Measurements from ENCODE around the gene UPK1A. TPM values are rescaled to one million over a fixed set of nuclear protein-coding genes. Genes with fewer than 3 reads are reported as not detected.
"Not testable (repeated sequence)": the region's sequence is repeated elsewhere in the genome, so short reads cannot be mapped to it uniquely, and the experiment has no call there.

The UPK1A gene
- total and polyA plus RNA-seq, 2 donors (not counting 3 experiments of a cell fraction or from before 2014, with no cell fraction given) = not detected

DNA sequence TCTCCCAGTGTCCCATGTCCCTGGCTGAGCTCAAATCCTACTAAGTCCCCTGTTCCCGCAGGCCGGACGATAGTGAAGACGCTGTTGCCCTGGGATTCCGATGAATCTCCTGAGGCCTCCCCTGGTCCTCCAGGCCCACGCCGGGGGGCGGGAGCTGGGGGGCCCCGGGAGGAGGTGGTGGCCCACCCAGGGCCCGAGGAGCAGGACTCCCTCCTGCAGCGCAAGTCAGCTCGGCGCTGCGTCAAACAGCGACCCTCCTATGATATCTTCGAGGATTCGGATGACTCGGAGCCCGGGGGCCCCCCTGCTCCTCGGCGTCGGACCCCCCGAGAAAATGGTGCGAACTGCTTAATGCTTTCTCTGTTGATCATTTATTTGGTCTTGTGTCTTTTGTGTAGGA lies 57.4 kb downstream of the UPK1A start:
- Histone ChIP-seq H4K20me1 (replicated peaks; ENCODE audit: control insufficient read depth, extremely low read depth, insufficient read depth, low read length) (no peaks in the 10 kb centered on the region), H3K27me3 (ENCODE audit: control insufficient read depth in 2 of 2, insufficient read depth in 2 of 2, low read length in 2 of 2) (no peaks in the 10 kb centered on the region), H3K4me1 (ENCODE audit: control insufficient read depth, extremely low read depth, insufficient read depth, low read length) (peaks cover 6% of the 10 kb centered on the region), H3K9ac (replicated peaks; ENCODE audit: extremely low read depth, insufficient read depth, low read length) (no peak overlapping the region), H3K4me3 (replicated peaks in 1 of 3; ENCODE audit: insufficient read depth in 1 of 3, low read depth in 1 of 3, low read length in 3 of 3) (no peak overlapping the region), H3K27ac (ENCODE audit: insufficient read depth, low read depth, low read length) (no peak overlapping the region), H3K9me3 (replicated peaks; ENCODE audit: control insufficient read depth, insufficient read depth, low read length) (no peaks in the 10 kb centered on the region), H3K79me2 (ENCODE audit: control insufficient read depth, insufficient read depth, low read length) (peaks cover 24% of the 10 kb centered on the region), H2AFZ (ENCODE audit: low read depth, low read length) (no peak overlapping the region), H3K4me2 (ENCODE audit: insufficient read depth, low read length) (no peak overlapping the region), H3K9me1 (replicated peaks; ENCODE audit: control insufficient read depth, extremely low read depth, insufficient read depth, low read length) (no peaks in the 10 kb centered on the region), H3K36me3 (ENCODE audit: control insufficient read depth in 2 of 2, extremely low read depth in 1 of 2, insufficient read depth in 2 of 2, low read length in 2 of 2) (peaks cover 26 to 69% of the 10 kb centered on the region in 2 experiments)
- intact Hi-C loops (cut with micrococcal nuclease) (no loop called here), dilution Hi-C loops (cut with MboI; ENCODE audit: extremely low pct_ligation_motif_present, low sequenced_read_pairs) (no loop called here)
- POLR2A ChIA-PET = no interaction called here
- no peak for FAIRE-seq
- DNase-seq (ENCODE audit: low read depth, low spot score) = no peak
- no peak for TF ChIP-seq POLR2AphosphoS5 (IDR thresholded peaks at IDR 0.05; ENCODE audit: insufficient read depth, low read depth, low read length)
- TF ChIP-seq, protein P1, sequence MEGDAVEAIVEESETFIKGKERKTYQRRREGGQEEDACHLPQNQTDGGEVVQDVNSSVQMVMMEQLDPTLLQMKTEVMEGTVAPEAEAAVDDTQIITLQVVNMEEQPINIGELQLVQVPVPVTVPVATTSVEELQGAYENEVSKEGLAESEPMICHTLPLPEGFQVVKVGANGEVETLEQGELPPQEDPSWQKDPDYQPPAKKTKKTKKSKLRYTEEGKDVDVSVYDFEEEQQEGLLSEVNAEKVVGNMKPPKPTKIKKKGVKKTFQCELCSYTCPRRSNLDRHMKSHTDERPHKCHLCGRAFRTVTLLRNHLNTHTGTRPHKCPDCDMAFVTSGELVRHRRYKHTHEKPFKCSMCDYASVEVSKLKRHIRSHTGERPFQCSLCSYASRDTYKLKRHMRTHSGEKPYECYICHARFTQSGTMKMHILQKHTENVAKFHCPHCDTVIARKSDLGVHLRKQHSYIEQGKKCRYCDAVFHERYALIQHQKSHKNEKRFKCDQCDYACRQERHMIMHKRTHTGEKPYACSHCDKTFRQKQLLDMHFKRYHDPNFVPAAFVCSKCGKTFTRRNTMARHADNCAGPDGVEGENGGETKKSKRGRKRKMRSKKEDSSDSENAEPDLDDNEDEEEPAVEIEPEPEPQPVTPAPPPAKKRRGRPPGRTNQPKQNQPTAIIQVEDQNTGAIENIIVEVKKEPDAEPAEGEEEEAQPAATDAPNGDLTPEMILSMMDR (IDR thresholded peaks at IDR 0.05; ENCODE audit: extremely low read depth in 1 of 2, insufficient read depth in 1 of 2, low read depth in 1 of 2, low read length in 2 of 2) = no peak
- TF ChIP-seq EZH2 (IDR thresholded peaks at IDR 0.05; ENCODE audit: borderline replicate concordance, low read depth, low read length, severe bottlenecking) = no peak
- no peak for TF ChIP-seq FOS (IDR thresholded peaks at IDR 0.05; ENCODE audit: borderline replicate concordance, insufficient read depth, low read length)
- TF ChIP-seq POLR2A (IDR thresholded peaks at IDR 0.05; ENCODE audit: low read depth, low read length) = no peak
- no peak for TF ChIP-seq JUN (IDR thresholded peaks at IDR 0.05; ENCODE audit: borderline replicate concordance, insufficient read depth, insufficient read length, low read depth)
- no peak for TF ChIP-seq GATA2 (IDR thresholded peaks at IDR 0.05; ENCODE audit: insufficient read depth, insufficient read length, low read depth, low read length)
- TF ChIP-seq MAX (IDR thresholded peaks at IDR 0.05; ENCODE audit: insufficient read depth, insufficient read length) = no peak
- no TSS peak for BruUV-seq (replicated peaks)
- CTCF ChIA-PET = no interaction called here

GRCh38 chr19:35724132-35724531 lies 57.8 kb downstream of the UPK1A start:
- dilution Hi-C loops (cut with MboI; ENCODE audit: extremely low pct_ligation_motif_present, low sequenced_read_pairs); H4K20me1 ChIP-seq (replicated peaks; ENCODE audit: control insufficient read depth, extremely low read depth, insufficient read depth, low read length); FAIRE-seq; H3K27ac ChIP-seq (ENCODE audit: insufficient read depth, low read depth, low read length); H3K9me3 ChIP-seq (replicated peaks; ENCODE audit: control insufficient read depth, insufficient read depth, low read length); H3K4me3 ChIP-seq (replicated peaks in 1 of 3; ENCODE audit: insufficient read depth in 1 of 3, low read depth in 1 of 3, low read length in 3 of 3); H3K27me3 ChIP-seq (ENCODE audit: control insufficient read depth in 2 of 2, insufficient read depth in 2 of 2, low read length in 2 of 2); DNase-seq (ENCODE audit: low read depth, low spot score); H3K9me1 ChIP-seq (replicated peaks; ENCODE audit: control insufficient read depth, extremely low read depth, insufficient read depth, low read length); intact Hi-C loops (cut with micrococcal nuclease); CTCF ChIA-PET; H2AFZ ChIP-seq (ENCODE audit: low read depth, low read length); BruUV-seq (replicated peaks); POLR2A ChIA-PET; H3K4me1 ChIP-seq (ENCODE audit: control insufficient read depth, extremely low read depth, insufficient read depth, low read length); H3K9ac ChIP-seq (replicated peaks; ENCODE audit: extremely low read depth, insufficient read depth, low read length); H3K4me2 ChIP-seq (ENCODE audit: insufficient read depth, low read length): not testable (repeated sequence)
- H3K79me2 ChIP-seq (ENCODE audit: control insufficient read depth, insufficient read depth, low read length) = peaks cover 19% of the 10 kb centered on the region
- peaks cover 26 to 73% of the 10 kb centered on the region in 2 experiments for H3K36me3 ChIP-seq (ENCODE audit: control insufficient read depth in 2 of 2, extremely low read depth in 1 of 2, insufficient read depth in 2 of 2, low read length in 2 of 2)
